HG02973 (cell line): ENCODE measurements around the gene CLDN12.

Experiments
- ATAC-seq: cut with Tn5 transposase; IDR thresholded peaks from one replicate; pipeline ENCODE4 v1.9.1; 2021; ENCODE audit warnings: moderate library complexity; ENCODE audit not compliant: unreplicated experiment

Gene CLDN12

DNA sequence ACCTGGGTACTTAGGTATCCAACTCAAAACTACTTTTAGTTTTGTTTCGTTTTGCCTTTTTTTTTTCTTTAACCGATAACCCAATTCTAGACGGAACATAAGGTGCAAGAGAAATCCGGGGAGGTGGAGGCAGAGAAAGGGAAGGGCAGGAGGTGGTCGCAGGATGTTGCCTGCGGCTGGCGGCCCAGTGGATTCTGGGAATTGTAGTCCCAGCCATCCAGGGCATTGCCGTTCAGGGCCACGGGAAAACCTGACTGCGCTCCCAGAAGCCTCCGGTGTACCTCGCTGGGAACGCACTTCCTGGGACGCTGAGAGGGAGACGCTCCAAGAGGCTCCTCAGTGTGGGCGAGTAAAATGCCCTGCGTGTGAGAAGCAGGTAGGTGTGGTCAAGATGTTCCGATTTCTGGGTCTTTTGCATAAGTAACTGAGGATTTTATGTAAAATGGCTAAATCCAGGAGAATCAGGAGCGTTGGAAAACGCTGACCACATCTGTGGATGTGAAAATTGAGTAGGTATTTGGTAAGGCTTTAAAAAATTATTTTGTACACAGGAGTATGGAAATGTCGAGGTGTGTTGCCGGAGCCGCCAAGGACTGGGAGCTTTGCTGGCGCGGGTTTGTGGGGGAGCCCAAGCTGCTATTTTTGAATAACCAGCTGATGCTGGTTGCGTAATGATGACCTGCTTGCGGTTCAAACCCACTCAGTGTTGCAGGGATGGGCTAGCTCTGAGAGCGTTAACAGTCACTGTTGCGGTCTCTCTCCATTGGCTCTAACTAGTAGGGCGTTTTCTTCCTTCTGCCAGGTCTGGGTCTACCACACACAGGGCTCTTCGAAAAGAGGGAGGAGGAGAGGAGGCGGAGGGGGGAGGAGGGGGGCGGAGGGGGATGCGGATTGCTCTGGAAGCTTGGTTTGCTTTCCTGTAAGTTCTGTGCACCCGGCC lies at the start of gene CLDN12:
Gene CLDN12, plus strand, starts transcription at position 288 of the 940 bp plus-strand sequence. CDS start 9,216 bp downstream, outside the sequence.
- ATAC-seq = peak; percentile 99

DNA sequence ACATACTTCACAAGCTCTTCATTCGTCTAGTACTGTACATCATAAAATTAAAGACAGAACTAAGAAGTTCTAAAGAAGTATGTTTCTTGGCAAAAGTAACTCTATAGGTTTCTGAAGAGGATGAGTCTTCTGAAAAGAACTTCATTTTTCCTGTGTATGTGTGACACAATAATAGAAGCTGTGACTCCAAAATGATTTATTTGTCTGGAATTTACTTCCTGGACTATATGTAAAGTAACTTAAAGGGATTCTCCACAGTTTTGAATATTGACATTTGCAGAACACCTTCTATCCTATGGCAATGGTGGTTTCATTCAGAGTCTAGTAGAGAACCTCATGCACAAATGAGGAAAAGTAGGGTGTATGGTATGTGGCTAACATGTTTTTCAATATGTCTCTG lies 19.8 kb upstream of the CLDN12 start:
- no peak for ATAC-seq

DNA sequence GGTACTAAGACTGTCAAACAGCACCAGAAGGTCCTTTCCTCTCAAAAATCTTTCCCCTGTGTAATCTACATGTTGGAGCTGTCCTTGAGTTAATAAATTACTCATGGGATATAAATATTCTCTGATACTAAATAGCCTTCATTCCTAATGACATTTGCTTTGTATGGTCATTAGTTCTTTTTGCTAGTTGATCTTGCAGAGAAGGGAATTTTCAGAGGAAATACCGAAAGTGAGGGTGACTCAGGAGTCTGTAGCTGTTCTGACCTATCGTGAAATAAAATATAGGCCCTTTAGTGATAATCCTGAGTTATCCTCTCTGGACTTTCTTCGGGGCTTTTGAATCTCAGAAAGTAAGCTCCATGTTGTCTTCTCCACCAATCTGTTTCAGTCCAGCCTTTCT lies 19.4 kb upstream of the CLDN12 start:
- no peak for ATAC-seq

DNA sequence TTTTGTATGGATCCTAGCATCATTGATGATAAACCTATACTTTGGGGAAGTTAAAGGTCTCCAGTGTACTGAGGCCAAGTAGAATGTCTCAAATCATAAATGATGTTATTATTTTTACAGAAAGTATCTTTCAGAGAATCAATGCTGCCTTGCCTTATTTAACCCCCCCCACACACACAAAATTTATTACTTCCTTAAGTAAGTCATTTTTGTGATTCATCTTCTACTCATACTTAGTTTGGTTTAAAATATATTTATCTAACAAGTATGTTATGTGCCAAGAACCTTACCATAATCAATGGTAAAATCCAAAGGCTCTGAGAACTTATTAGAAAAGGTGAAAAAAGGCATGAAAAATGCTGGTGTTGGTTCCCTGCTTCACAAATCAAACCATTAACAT lies 18.8 kb upstream of the CLDN12 start:
- no peak for ATAC-seq

DNA sequence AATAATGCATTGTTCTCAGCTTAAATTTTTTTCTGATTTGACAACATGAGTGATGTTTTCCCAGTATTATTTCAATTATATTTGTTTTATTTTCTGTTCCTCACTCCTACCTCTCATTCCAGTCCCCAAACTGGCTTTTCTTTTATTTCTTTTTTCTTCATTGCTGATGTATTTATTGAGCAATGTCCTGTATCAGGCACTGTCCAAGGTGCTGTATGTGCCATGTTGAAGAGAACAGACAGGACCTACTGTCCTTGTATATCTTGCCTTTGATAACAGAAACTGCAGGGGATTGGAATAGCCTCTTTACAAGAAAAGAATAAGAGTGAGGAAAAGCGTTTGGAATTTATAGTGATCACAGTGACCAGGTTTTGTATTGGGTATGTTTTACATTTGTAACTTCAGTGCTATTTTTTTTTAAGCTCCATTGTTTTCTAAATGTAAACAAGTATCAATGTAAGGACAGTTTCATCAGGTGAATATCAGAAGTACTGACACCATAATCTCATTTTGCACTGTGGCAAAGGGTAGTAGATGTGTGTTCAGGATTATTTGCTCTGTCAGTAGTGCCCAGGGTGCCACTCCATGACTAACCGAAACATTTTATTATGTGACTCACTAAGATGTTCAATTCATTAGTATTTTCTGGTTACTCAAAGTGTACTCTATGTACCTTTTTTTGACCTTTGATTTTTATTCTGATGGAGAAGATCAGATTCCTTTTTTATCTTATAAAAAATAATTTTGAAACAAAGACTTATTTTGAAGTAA lies 15.6 kb upstream of the CLDN12 start:
- no peak for ATAC-seq

- no peak for ATAC-seq
These were observed 12.3 kb upstream of the CLDN12 start for GRCh38 chr7:90390926-90391325.

DNA sequence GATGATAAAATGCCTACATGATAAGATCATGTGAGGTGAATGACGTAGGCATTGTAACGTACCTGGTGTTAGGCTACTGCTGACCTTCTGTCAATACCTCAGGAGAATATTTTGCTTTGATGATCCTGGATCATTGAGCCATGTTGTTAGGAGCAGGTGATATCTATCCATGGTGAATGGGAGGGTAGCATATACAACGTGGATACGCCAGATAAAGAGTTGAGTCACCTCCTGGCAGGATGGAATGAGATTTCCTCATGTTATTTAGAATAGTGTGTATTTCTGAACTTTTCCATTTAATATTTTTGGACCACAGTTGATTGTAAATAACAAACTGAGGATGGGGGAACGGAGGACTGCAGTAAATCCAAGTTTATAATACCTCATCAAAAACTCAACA lies 11.8 kb upstream of the CLDN12 start:
- no peak for ATAC-seq

DNA sequence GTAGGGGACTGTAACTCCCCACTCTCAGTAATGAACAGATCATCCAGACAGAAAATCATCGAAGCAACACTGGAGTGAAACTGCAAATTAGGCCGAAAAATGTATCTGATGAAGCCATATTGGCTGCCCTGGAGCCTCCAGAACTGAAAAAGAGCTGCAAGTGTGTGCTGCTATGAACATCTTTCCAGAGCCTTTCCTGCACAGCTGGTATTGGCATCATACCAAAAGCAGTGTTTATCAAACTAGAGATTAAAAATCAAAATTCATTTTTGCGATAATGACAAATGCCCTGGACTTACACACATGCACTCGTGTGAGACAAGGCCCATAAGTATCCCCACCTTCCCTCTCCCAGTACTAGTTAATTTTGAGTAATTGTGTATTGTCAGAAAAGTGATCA lies 6.8 kb upstream of the CLDN12 start:
- ATAC-seq = no peak

DNA sequence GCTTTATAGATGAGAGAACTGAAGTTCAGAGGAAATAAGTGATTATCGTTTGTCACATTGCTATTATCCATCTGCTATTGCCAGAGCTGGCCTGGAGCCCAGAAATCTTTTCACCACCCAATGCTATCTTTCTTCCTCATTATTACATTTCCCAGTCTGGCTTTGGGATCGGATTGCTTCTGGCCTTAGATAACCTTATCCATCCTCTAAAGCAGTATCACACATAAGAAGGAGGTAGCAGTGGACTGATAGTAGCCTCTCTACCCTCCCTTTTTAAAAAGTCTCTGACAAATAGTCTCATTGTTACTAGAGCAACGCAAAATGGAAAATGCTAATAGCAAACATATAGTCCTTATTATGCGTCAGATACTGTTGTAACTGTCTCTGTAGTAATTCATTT lies 1.3 kb upstream of the CLDN12 start:
- no peak for ATAC-seq

DNA sequence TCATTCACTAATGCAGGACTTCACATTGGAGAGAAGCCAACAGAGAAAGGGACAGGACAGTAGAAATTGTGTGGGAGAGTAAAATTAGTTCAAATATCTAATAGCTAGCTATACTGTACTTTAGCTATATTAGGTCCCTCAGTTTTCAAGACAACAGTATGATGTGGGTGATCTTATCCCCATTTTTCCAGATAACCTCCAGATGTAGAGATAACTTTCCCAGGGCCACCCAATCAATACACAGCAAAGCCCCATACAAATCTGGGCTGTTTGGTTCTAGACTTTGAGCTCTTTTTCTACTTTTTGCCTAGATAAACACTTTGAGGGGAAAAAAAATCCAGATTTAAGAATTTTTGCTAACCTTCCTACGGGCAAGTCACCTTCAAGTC lies 482 bp upstream of the CLDN12 start:
- ATAC-seq = no peak

DNA sequence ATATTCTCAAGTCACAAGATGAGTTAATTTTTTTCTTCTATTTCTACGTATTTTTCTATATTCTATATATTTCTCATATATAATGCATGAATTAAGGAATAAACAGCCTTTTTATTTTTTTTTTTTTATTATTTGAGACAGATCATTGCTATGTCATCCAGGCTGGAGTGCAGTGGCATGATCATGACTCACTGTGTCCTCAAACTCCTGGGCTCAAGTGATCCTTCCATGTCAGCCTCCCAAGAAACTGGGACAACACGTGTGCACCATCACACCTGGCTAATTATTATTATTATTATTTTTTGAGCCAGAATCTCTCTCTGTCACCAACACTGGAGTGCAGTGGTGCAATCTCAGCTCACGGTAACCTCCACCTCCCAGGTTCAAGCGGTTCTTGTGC lies 1.5 kb downstream of the CLDN12 start:
- no peak for ATAC-seq

GRCh38 chr7:90407484-90407821 lies 4.2 kb downstream of the CLDN12 start:
- no peak for ATAC-seq

GRCh38 chr7:90408142-90408541 lies 4.9 kb downstream of the CLDN12 start:
- ATAC-seq = no peak

GRCh38 chr7:90409667-90410066 lies 6.4 kb downstream of the CLDN12 start:
- no peak for ATAC-seq

DNA sequence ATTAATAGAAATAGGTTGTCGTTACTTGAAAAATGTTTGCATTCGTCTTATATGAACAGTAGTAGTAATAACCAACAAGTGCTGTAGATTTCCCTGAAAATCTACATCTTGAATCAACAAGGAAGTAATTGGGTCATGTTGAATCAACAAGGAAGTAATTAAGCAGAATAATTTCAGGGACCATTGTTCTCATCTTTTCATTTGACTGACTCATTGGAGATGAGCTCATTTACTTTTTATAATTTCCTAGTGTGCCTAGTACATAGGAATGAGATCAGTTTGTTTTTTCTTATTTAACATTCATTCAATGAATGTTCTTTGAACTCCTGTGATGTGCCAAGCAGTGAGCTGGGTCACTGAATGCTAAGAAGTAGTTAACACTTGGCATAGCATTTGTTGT lies 8.2 kb downstream of the CLDN12 start:
- ATAC-seq = no peak

DNA sequence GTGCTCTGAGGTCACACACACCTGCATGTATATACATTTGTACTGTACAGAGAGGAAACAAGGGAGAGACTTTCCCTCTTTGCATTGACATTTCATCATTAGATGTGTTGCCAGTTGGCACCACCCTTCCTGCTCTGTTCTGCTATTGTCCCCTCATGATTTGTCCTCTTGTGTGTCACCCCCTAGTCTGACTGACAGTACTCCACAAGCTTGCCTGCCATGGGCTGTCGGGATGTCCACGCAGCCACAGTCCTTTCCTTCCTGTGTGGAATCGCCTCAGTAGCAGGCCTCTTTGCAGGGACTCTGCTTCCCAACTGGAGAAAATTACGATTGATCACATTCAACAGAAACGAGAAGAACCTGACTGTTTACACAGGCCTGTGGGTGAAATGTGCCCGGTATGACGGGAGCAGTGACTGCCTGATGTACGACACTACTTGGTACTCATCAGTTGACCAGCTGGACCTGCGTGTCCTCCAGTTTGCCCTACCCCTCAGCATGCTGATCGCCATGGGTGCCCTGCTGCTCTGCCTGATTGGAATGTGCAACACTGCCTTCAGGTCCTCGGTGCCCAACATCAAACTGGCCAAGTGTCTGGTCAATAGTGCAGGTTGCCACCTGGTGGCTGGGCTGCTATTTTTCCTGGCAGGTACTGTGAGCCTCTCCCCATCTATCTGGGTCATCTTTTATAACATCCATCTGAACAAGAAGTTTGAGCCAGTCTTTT lies 9.4 kb downstream of the CLDN12 start:
- no peak for ATAC-seq

DNA sequence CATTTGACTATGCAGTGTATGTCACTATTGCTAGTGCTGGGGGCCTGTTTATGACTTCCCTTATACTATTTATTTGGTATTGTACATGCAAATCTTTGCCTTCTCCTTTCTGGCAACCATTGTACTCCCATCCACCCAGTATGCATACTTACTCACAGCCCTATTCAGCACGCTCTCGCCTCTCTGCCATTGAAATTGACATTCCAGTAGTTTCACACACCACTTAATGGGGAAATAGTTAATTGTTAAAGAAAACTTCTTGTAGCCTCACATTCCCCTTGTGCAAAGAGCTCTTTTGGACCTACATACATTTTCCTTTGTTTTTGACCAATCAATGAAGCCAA lies 9.9 kb downstream of the CLDN12 start:
- no peak for ATAC-seq

DNA sequence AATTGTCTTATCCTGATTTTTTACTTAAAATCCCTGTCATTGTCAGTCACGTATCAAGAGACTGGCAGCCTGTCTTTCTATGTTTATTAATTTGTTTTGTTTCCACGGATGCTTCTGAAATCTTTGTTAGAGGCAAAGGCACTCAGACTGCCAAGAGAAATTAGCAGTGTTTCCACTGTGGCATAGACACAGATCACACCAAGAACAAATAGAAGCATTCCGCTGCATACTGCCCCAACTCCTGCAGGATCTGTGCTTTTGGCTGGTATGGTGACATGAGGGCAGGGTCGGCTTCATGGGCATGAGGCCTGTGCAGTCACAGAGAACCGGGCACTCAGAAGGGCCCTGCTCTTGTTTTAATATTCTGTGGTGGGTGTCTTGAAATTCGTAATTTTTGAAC lies 18.4 kb downstream of the CLDN12 start:
- no peak for ATAC-seq

DNA sequence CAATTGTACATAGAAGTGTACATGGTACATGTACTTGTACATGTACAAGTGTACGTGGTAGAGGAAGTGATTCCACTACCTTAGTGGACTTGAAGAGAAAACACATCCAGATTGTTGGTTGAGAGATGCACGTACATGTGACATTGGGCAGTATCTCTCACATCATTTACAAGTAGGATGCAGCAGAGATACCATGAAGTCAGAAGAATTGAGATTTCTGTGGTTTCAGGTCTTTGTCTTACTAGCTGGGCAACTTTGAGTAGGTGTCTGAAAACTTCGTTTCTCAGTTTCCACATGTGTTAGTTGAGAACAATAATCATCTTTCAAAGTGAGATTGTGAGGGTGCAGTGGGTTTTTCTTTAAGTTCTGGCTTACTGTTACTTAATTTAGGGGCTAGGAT lies 21.5 kb downstream of the CLDN12 start:
- ATAC-seq = peak; percentile 90

GRCh38 chr7:90425376-90425775 lies 22.1 kb downstream of the CLDN12 start:
- no peak for ATAC-seq

GRCh38 chr7:90430614-90431460 lies 27.6 kb downstream of the CLDN12 start:
- ATAC-seq = no peak
